Stimulated activated naive CD8-positive, alpha-beta T cell treated with anti-CD3 and anti-CD28 coated beads, Interleukin-15, Interleukin-2, amounts not matched to agents 100 ng/mL and 50 ng/mL, for 24 hours (primary cell): ENCODE data around the gene LENEP.

Experiments
- H3K27ac Mint-ChIP-seq: one replicate; pipeline ENCODE4 v1.8.0; 2021; ENCODE audit warnings: mild to moderate bottlenecking, mixed read lengths
- H3K27me3 Mint-ChIP-seq: one replicate; pipeline ENCODE4 v1.8.0; 2021; ENCODE audit warnings: mixed read lengths
- H3K36me3 Mint-ChIP-seq: one replicate; pipeline ENCODE4 v1.8.0; 2021; ENCODE audit warnings: low read depth, mixed read lengths
- H3K4me1 Mint-ChIP-seq: one replicate; pipeline ENCODE4 v1.8.0; 2021; ENCODE audit warnings: low read depth, mixed read lengths
- H3K4me3 Mint-ChIP-seq: one replicate; pipeline ENCODE4 v1.8.0; 2021; ENCODE audit warnings: mild to moderate bottlenecking, mixed read lengths
- H3K9me3 Mint-ChIP-seq: one replicate; pipeline ENCODE4 v1.8.0; 2021; ENCODE audit warnings: mixed read lengths

Gene LENEP, protein sequence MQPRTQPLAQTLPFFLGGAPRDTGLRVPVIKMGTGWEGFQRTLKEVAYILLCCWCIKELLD

DNA sequence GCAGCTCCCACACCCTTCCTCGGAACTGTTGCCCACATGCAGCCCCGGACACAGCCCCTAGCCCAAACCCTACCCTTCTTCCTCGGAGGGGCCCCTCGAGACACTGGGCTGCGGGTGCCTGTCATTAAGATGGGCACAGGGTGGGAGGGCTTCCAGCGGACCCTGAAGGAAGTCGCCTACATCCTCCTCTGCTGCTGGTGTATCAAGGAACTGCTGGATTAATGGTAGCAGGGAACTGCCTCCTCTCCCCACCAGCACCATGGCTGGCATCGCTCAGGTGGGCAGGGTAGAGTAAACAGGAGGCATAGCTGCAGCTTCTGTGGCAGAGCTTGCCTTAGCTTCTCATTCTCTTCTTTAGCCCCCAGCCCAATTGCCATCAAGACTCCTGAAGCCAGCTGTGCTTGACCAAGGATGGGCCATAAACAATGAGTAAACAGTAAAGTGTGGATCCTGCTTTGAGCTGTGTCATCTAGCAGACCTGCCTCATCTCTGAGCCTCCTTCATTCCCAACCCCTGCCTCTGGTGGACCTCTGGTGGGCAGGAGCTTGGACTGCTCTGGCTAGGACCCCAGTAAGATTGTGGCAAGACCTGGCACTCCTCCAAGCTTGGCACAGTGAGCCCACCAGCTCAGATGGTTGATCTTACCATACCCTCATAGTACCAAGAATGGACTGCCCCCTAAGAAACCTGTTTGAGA, at the start of gene LENEP:
Gene LENEP (plus strand): TSS at position 15 of the 697 bp plus-strand sequence. CDS start 22 bp downstream, at position 37.
- H3K4me1 Mint-ChIP-seq, result peaks cover 14% of the 10 kb centered on the region
- H3K4me3 Mint-ChIP-seq, result no peak within 1 kb of the TSS
- peaks cover 7% of the 10 kb centered on the region for H3K27me3 Mint-ChIP-seq
- H3K9me3 Mint-ChIP-seq, result no peaks in the 10 kb centered on the region
- peaks cover 21% of the 10 kb centered on the region for H3K36me3 Mint-ChIP-seq
- no peak within 1 kb of the TSS for H3K27ac Mint-ChIP-seq

DNA sequence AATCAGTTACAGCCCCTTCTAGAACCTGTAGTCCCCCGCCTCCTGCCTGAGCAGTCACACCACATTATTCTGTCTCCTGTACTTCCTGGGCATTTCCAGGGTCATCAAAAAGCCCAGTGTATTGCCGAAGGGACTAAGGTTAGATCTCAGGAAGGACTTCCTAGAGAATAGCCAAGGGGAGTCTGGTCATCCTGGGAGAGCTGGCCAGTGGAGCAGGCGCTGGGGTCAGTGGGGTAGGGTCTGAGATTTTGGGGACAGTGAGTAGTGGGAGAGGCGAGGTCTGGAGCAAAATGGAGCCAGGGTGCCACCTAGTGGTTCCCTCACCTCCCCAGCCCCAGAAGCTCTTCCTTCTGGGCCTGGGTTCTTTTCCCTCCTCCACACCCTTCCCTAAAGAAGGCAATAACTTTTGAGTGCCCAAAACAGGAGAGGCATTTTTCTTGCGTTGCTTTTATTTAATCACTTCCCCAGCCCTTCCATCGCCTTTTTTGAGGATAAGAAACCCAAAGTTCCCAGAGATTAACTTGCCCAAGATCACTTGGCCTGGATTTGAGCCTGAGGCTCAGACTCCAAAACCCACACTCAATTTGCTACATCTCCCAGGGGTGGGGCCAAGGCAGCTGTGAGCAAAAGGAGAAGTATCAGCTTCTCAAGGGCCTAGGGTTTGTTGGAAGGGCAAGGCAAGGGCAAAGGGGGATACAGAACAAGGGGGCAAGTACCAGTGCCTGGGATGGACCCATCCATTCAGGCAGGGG, 49.6 kb upstream of the LENEP start:
- H3K36me3 Mint-ChIP-seq, result peaks cover 5% of the 10 kb centered on the region

DNA sequence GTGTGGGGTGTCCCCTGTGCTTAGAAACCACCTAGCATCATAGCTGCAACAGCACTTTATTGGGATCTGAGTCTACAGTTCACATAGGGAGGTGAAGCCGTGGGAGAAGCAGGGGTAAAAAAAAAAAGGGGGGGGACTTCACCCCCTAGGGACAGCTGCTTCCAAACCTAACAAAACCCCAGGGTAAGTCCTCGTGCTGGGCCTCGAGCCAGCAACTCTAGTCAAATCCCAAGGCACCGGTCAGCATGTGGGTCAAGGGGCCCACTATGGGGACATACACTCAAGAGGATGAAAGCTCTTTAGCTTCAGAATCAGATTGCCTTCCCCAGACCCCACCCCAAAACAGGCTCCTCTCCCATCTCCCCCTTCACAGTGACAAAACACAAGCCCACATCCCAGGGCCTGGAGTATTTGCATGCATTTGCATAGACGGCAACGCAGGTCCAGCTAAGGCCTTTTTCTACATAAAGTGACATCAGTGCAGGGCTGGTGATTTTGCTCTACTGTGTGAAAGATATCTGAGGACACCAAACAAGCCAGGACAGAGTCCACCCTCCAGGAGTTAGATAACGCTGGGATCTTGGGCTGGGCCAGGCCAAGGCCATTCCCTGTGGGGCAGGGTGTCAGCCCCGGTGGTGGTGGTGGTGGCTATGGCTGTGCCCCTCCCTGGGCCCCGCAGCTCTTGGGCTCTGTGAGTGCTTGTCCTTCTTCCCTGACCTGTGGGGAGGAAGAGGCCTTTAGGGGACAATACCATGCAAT, 48.8 kb upstream of the LENEP start:
- no peak overlapping the region for H3K4me3 Mint-ChIP-seq
- H3K4me1 Mint-ChIP-seq, result peaks cover 49% of the 10 kb centered on the region
- peaks cover 5% of the 10 kb centered on the region for H3K36me3 Mint-ChIP-seq
- no peaks in the 10 kb centered on the region for H3K9me3 Mint-ChIP-seq
- H3K27me3 Mint-ChIP-seq, result no peaks in the 10 kb centered on the region
- no peak overlapping the region for H3K27ac Mint-ChIP-seq

More for the DNA sequence above, 49.6 kb upstream of the LENEP start:
- no peaks in the 10 kb centered on the region for H3K27me3 Mint-ChIP-seq
- H3K27ac Mint-ChIP-seq, result peak overlapping the region; percentile 59
- peaks cover 53% of the 10 kb centered on the region for H3K4me1 Mint-ChIP-seq
- no peaks in the 10 kb centered on the region for H3K9me3 Mint-ChIP-seq
- H3K4me3 Mint-ChIP-seq, result no peak overlapping the region

- Mint-ChIP-seq H3K36me3 (peaks cover 5% of the 10 kb centered on the region), H3K27me3 (no peaks in the 10 kb centered on the region), H3K27ac (no peak overlapping the region), H3K4me3 (no peak overlapping the region), H3K9me3 (no peaks in the 10 kb centered on the region), H3K4me1 (peaks cover 45% of the 10 kb centered on the region)
Measured at GRCh38 chr1:154945160-154945961, 48.0 kb upstream of the LENEP start.

GRCh38 chr1:154945962-154946850, 47.2 kb upstream of the LENEP start:
- Mint-ChIP-seq H3K4me1 (peaks cover 45% of the 10 kb centered on the region), H3K36me3 (peaks cover 9% of the 10 kb centered on the region), H3K27me3 (no peaks in the 10 kb centered on the region), H3K4me3 (no peak overlapping the region), H3K9me3 (no peaks in the 10 kb centered on the region), H3K27ac (peak overlapping the region; percentile 32)

DNA sequence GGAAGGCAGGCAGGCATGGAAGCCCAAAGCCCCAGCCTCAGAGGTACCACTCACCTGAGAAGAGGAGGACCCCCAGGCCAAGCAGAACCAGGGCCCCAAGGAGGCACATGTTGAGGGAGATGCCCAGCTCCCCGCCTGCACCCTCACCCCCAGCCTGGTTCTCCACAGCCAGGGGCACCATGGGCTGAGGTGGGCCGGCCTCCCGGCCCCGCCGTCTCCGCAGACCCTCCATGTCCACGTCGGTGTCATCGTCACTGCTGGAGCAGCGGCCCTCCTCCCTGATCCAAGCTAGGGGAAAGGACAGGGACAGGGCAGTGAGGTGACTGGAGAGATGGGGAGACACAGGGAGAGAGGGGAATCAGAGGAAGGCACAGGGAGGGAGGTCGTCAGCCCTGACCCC, 45.3 kb upstream of the LENEP start:
- no peaks in the 10 kb centered on the region for H3K9me3 Mint-ChIP-seq
- peaks cover 45% of the 10 kb centered on the region for H3K4me1 Mint-ChIP-seq
- H3K4me3 Mint-ChIP-seq, result no peak overlapping the region
- H3K27ac Mint-ChIP-seq, result peak overlapping the region; percentile 68
- H3K27me3 Mint-ChIP-seq, result no peaks in the 10 kb centered on the region
- peaks cover 9% of the 10 kb centered on the region for H3K36me3 Mint-ChIP-seq

GRCh38 chr1:154951901-154952657, 41.3 kb upstream of the LENEP start:
- Mint-ChIP-seq H3K36me3 (peaks cover 9% of the 10 kb centered on the region), H3K4me1 (peaks cover 69% of the 10 kb centered on the region), H3K27me3 (no peaks in the 10 kb centered on the region), H3K27ac (peak overlapping the region; percentile 95), H3K9me3 (no peaks in the 10 kb centered on the region), H3K4me3 (peak overlapping the region; percentile 70)

GRCh38 chr1:154952664-154953063, 40.7 kb upstream of the LENEP start:
- Mint-ChIP-seq H3K4me3 (peak overlapping the region; percentile 70), H3K9me3 (no peaks in the 10 kb centered on the region), H3K27ac (peak overlapping the region; percentile 95), H3K4me1 (peaks cover 74% of the 10 kb centered on the region), H3K27me3 (no peaks in the 10 kb centered on the region), H3K36me3 (peaks cover 9% of the 10 kb centered on the region)

- Mint-ChIP-seq H3K27ac (peak overlapping the region; percentile 95), H3K27me3 (no peaks in the 10 kb centered on the region), H3K4me3 (peak overlapping the region; percentile 56)
Measured at GRCh38 chr1:154953611-154954038, 39.8 kb upstream of the LENEP start.

GRCh38 chr1:154954541-154954940, 38.8 kb upstream of the LENEP start:
- Mint-ChIP-seq H3K36me3 (peaks cover 9% of the 10 kb centered on the region), H3K4me1 (peaks cover 77% of the 10 kb centered on the region), H3K27ac (peak overlapping the region; percentile 95), H3K27me3 (no peaks in the 10 kb centered on the region), H3K9me3 (no peaks in the 10 kb centered on the region), H3K4me3 (peak overlapping the region; percentile 91)

More at GRCh38 chr1:154953611-154954038, 39.8 kb upstream of the LENEP start:
- Mint-ChIP-seq H3K9me3 (no peaks in the 10 kb centered on the region), H3K4me1 (peaks cover 80% of the 10 kb centered on the region), H3K36me3 (peaks cover 10% of the 10 kb centered on the region)

GRCh38 chr1:154955039-154955717, 38.2 kb upstream of the LENEP start:
- peaks cover 9% of the 10 kb centered on the region for H3K36me3 Mint-ChIP-seq
- peaks cover 79% of the 10 kb centered on the region for H3K4me1 Mint-ChIP-seq
- peak overlapping the region; percentile 95 for H3K27ac Mint-ChIP-seq
- peak overlapping the region; percentile 91 for H3K4me3 Mint-ChIP-seq
- no peaks in the 10 kb centered on the region for H3K27me3 Mint-ChIP-seq
- H3K9me3 Mint-ChIP-seq, result no peaks in the 10 kb centered on the region

- H3K27me3 Mint-ChIP-seq, result no peaks in the 10 kb centered on the region
- H3K4me3 Mint-ChIP-seq, result peak within 1 kb of the TSS; percentile 91
- H3K4me1 Mint-ChIP-seq, result peaks cover 81% of the 10 kb centered on the region
- H3K9me3 Mint-ChIP-seq, result no peaks in the 10 kb centered on the region
- peaks cover 4% of the 10 kb centered on the region for H3K36me3 Mint-ChIP-seq
- peak within 1 kb of the TSS; percentile 95 for H3K27ac Mint-ChIP-seq
Measured at GRCh38 chr1:154955718-154956543, 37.5 kb upstream of the LENEP start, which contains the start of gene PBXIP1. Gene PBXIP1 (minus strand): TSS chr1:154956099. CDS start chr1:154953721, 2,378 bp downstream.
